Sciatic nerve (tissue), 2 donors: Measurements from ENCODE around the gene MSANTD1. TPM values are rescaled to one million over a fixed set of nuclear protein-coding genes. Genes with fewer than 3 reads are reported as not detected.

ENCODE experiments used
- ATAC-seq: fragments of 200-7000 bp; cut with Tn5 transposase; one replicate; pipeline ENCODE4 v1.9.1; 2020; ENCODE audit warnings: mild to moderate bottlenecking, moderate library complexity
- DNase-seq: peaks from one replicate; pipeline ENCODE4 v3.0.0-alpha.2; 2020; ENCODE audit warnings: low spot score
- intact Hi-C: fragments of 100-400 bp; cut with DNase I; formaldehyde crosslinking; loops from one replicate; pipeline ENCODE4 v1.14.2; 2022
- total RNA-seq: library from RNA; stranded (reverse); fragmentation: NEBNext Ultra II Directional; extraction: Animal tissue kit (Norgen Biotek cat#: 25700); gene quantifications from one replicate; pipeline ENCODE4 v1.2.1, GENCODE V29; 2021
- donor health status: DM: no; HTN: no; CAD: no.
- donor health status: DM: no; HTN: no; CAD: no.

MSANTD1 gene
- total RNA-seq, 1 donor from 2014 or later: 1.8 TPM

GRCh38 chr4:3243136-3243780 lies 5.7 kb upstream of the MSANTD1 start:
- no peak for ATAC-seq
- DNase-seq: no peak
- intact Hi-C loops: no loop called here

DNA sequence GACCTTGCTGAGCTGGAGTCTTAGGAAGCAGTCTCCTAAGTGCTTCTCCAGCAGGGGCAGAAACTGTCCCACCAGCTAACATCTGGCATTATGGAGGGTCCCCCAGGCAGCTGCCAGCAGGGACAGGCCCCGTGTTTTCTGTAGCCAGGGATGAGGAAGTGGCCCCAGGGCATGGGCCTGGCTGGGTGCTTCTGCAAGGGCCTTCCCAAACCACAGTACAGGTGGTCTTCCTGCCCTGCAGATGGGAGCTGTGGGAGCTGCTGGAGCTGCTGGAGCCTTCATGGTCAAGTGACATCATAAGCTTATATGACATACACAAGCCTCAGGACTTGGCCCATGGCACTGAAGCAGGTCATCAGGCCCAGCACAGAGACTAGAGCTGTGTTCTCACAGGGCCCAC lies 5.0 kb upstream of the MSANTD1 start:
- DNase-seq (no peak), ATAC-seq (no peak)
- intact Hi-C loops: no loop called here

DNA sequence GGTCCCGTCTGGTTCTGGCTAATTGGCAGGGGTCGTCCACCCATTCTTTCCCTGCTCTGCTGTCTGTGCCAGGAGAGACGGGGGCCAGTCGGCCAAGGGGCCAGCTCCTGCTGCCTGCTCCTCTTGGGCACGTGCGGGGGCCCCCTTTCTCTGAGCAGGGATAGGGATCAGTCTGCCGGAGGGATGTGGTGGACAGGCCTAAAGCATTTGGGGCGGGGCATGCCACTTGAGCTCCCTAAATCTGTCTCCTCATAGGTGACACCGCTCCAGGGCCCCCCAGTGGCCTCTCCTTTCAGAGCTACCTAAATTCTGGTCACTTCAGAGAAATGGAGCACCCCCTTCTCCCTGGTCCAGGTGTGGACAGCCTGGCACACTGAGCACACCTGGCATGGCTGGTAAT lies 4.2 kb upstream of the MSANTD1 start:
- intact Hi-C loops: no loop called here
- no peak for ATAC-seq
- DNase-seq: no peak

GRCh38 chr4:3245676-3246075 lies 3.3 kb upstream of the MSANTD1 start:
- intact Hi-C loops: no loop called here
- ATAC-seq (no peak), DNase-seq (no peak)

DNA sequence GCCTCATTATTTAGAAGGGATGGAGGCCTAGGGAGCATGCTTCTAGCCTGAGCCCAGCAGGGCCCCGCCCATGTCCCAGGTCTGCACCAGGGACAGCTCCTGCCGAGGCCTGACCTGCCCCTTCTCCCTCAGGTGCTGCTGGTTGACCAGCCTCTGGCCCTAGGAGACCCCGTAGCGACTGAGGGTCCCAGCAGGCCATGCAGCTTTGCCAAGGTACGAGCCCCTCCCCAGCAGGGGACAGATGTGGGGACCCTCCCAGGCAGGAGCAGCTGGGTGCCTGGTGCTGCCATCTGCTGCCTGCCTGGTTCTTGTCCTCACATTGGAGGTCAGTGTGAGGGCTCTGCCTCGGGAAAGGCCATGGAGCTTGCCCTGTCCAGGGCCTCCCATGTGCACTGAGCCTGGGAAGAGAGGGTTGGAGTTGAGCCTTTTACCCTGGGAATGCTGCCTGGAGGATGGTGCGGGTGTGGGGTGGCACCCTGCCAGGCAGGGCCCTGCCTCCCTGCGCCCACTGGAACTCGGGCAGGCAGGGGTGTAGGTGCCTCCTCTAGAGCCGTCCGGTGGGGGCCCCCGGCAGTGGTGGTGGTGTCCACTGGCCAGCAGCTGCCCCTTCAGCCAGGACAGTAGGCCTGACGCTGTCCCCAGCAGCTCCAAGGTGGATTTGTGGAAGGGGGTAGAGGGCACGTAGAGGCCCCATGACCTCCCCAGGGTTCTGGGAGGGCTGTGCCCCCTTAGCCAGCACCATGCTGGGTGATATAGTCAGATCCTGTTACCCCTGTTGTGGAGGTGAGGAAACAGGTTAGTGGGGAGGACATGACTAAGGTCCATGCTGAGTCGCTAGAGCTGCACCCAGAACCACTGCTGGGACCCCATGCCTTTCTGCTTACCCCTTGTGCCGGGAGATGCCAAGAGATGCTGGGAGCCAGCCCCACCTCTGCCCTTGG lies 2.2 kb upstream of the MSANTD1 start:
- DNase-seq (no peak), ATAC-seq (no peak)
- intact Hi-C loops: no loop called here

DNA sequence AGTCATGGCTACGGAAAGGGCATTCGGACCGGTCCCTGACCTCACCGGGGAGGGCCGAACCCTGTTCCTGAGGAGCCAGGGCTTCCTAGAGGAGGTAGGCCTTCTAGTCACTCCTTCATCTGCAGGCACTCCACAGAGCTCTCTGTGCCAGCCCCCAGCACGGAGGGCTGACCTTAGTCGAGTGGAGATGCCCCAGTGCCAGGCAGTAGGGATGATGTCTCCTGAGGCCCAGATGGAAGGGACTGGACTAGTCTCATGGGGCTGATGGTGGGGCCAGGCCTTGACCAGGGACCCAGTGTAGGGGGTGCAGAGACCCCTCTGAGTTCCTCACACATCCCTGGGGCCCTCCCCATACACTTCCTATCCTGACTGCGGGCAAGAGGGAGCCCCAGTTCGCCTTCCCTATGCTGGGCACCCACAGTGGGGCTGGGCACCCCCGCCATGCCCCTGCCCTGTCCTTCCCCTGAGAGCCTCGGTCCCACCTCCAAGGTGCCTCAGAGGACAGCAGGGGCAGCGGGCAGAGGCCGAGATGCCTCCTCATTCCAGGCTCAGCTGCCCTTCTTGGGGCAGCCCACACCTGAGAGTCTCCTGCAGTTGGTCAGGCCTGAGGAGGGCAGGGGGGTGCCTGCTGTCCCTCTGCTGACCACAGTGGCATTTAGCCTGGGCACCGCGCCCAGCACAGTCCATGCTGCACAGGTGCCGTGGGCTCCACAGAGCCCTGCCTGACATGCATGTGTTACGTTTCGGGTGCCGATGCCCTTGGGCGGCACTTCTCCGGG lies 1.4 kb upstream of the MSANTD1 start:
- ATAC-seq: no peak
- intact Hi-C loops: no loop called here
- DNase-seq: no peak

DNA sequence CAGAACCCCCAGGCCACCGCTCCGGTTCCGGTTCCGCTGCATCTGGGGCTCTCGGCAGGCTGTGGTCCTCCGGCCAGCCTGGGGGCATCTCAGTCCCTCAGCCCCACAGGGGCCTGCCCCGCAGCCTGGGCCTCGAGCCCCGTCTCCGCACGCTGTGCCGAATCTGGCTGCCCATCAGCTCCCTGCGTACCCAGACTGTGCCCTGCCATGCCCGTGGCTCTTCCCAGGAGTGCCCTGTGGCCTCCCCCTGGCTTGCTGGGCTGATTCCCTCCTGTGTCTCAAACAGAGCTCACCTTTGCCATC lies 830 bp upstream of the MSANTD1 start:
- ATAC-seq (no peak), DNase-seq (no peak)
- intact Hi-C loops: no loop called here

- intact Hi-C loops: no loop called here
- ATAC-seq: no peak
- DNase-seq: no peak
Measured at GRCh38 chr4:3249711-3250437, 915 bp downstream of the MSANTD1 start.

DNA sequence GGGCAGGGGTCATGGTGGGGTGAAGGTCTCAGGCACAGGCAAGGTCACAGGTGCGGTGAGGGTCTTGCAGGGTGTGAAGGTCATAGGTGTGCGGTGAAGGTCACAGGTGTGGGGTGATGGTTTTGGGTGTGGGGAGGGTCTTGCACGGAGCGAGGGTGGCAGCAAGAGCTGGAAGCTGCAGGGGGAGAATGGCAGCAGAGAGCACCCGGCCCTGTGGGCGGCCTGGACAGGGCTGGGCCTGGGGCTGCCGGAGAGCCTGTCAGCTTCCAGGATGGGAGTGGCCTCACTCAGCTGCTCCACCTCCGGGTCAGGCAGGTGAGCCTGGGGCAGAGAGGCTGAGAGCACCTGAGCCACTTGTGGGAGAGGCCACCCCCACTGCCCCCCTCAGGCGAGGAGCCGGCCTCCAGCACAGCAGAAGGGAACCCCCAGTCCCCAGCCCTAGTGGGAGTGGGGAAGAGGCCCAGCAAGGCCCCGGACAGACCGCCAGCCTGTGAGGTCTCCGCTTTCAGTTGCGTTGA lies 1.5 kb downstream of the MSANTD1 start:
- no peak for DNase-seq
- ATAC-seq: no peak
- intact Hi-C loops: no loop called here

DNA sequence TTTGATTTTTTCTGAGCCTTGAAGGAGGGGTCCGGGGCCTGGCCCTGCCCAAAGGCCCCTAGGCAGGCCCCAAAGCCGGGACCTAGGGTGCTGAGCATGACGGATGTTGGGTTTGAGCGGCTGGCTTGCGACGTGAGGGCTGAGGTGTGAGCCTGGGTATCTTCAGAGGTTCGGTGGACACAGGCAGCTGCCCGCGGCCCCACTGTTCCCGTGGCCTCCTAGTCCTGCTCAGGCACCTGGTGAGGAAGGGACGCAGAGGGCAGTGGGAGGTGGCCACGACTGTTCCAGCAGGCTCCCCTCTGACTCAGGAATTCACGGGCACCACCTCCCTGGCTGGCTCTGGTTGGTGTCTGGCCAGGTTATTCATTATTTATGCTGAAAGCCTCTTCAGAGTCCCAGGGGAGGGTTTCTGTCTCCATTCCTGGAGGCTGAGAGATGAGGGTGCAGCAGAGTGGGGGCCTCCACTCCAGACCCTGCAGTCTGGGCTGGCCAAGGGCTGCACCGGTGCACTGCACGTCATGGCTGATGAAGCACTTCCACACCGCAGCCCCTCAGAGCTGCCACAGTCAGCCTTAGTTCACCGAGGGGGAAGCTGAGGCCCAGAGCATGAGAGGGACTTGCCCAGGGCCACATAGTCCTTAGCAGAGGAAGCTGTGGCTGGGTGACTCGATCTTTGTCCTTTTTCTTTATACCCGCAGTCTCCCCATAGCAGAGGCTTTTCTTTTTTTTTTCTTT lies 2.2 kb downstream of the MSANTD1 start:
- intact Hi-C loops: no loop called here
- ATAC-seq: no peak
- peak; percentile 18 for DNase-seq

DNA sequence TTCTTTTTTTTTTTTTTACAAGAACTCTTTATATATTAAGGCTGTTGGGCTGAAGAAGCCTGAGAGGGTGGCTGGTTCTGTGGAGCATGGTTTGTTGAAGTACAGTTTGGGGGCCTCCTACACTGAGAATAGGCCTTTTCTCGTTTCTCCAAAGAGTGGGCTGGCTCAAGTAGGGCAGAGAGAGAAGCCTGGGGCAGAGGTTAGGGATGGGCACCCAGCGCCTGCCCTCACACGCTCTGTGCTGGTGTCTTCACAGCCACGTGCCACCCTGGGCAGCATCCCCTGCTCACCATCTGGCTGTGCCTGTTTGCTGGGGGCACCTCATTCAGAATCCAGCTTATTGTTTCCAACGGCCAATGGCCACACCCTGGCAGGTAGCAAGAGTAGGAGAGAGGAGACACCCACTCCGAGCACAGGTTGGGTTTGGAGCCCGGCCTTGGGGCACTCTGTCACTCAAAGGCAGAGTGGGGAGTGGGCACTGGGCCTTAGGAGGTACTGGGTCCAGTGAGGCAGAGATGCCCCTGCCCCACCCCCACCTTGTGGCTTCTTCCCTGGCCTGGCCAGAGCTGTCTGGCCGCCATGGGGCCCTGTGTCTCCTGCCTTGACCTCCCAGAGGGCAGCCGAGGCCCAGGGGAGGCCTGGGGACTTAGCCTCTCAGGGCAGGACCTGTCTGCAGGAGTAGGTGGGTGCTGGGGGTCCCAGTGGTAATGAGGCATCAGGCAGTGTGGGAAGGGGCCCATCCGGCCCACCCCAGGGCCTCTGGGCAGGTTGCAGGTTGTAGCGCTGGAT lies 2.9 kb downstream of the MSANTD1 start:
- intact Hi-C loops: no loop called here
- ATAC-seq (no peak), DNase-seq (peak; percentile 40)

GRCh38 chr4:3252480-3252828 lies 3.5 kb downstream of the MSANTD1 start:
- ATAC-seq: no peak
- intact Hi-C loops: no loop called here
- no peak for DNase-seq

- DNase-seq: peak; percentile 55
- ATAC-seq: no peak
Measured at GRCh38 chr4:3252831-3253641, 4.1 kb downstream of the MSANTD1 start.

GRCh38 chr4:3253808-3254207 lies 4.8 kb downstream of the MSANTD1 start:
- intact Hi-C loops: no loop called here
- peak; percentile 53 for DNase-seq

More at GRCh38 chr4:3252831-3253641, 4.1 kb downstream of the MSANTD1 start:
- intact Hi-C loops: no loop called here

GRCh38 chr4:3254302-3255131 lies 5.6 kb downstream of the MSANTD1 start:
- DNase-seq (peak; percentile 47), ATAC-seq (no peak)
- intact Hi-C loops: no loop called here

More at GRCh38 chr4:3253808-3254207, 4.8 kb downstream of the MSANTD1 start:
- no peak for ATAC-seq

DNA sequence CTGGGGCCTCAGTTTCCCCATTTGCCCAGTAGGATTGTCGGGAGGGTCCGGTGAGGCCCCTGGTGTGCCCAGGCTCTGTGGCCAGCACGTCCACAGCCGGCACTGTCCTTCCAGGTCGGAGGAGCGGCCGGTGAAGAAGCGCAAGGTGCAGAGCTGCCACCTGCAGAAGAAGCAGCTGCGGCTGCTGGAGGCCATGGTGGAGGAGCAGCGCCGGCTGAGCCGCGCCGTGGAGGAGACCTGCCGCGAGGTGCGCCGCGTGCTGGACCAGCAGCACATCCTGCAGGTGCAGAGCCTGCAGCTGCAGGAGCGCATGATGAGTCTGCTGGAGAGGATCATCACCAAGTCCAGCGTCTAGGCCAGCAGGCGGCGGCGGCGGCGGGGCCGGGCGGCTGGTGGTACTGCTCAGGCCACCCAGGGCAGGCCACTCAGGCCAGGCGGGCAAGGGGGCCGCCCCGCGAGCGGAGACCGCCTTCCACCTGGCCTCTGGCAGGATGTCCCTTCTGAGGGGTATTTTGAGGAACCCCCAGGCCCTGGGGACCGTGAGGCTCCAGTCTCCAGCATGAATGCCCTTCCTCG lies 6.7 kb downstream of the MSANTD1 start:
- peak; percentile 52 for DNase-seq
- no peak for ATAC-seq
- intact Hi-C loops: no loop called here
